HG02840 (cell line): ENCODE results near the gene MAPK8IP1.

Source experiments
- ATAC-seq: cut with Tn5 transposase; IDR thresholded peaks from one replicate; pipeline ENCODE4 v1.9.1; 2021; ENCODE audit warnings: mild to moderate bottlenecking, moderate library complexity, moderate number of reproducible peaks; ENCODE audit not compliant: unreplicated experiment, low FRiP score

Gene MAPK8IP1

DNA sequence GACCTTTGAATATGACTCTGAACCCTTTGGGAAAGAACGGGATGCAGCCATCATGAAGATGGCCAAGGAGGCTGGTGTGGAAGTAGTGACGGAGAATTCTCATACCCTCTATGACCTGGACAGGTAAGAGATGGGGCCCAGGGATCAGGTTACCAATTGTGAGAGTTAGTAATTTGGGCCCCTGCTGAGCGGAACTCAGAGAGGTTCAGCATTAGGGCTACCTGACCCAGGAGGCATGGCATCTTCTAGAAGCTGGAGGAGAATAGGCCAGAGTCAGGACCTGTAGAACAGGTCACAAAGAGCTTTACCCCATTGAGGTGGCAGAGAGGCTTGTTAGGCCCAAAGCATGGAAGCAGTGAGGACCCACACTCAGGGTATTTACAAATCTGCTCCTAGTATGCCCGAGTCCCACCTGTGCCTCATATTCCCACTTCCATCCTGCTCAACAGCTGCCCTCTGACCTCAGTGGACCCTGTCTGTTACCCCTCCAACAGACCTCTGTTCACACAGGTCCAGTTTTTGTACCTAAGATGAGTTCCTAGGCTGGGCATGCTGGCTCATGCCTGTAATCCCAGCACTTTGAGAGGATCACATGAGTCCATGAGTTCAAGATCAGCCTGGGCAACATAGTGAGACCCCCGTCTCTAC is 26.6 kb upstream of the MAPK8IP1 start:
- no peak for ATAC-seq

DNA sequence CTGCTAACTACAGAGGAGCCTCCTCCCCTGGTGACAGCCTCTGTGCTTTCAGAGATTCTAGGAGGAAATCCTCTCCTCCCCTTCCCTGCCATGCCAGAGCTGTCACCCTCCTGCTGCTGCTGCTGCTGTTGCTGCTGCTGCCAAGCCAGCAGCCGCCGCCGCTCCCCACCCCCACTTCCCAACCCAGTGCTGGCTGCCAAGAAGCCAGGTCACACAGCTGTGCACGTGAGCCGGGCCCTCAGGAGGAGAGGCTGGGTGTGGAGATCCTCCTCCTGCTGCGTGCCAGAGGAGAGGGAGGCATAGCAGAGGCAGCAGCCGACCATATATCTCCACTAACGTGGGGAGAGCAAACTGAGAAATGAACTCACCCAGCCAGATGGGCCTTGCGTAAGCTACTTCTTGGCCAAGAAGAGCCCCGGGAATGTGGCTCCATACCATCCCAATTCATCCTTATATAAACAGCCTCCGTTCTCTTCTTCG is 25.8 kb upstream of the MAPK8IP1 start:
- ATAC-seq: no peak

DNA sequence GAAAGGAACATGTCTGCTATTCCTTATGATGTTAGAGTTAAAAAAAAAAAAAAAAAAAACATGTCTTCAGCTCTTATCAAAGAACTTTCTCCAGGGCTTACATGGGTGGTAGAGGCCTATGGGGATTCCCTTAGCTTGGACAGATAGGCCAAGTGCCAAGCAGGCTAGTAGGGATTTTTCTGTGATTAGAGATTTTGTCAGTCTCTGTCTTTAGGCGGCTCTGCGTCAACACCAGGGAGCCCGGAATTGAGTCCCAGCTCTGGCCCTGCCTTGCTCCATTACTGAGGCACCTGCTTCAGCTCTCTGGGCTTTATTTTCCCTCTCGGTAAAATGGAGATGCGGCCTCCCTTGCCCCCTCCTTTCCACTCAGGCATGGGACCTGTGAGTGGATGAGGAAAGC is 25.1 kb upstream of the MAPK8IP1 start:
- ATAC-seq: no peak

DNA sequence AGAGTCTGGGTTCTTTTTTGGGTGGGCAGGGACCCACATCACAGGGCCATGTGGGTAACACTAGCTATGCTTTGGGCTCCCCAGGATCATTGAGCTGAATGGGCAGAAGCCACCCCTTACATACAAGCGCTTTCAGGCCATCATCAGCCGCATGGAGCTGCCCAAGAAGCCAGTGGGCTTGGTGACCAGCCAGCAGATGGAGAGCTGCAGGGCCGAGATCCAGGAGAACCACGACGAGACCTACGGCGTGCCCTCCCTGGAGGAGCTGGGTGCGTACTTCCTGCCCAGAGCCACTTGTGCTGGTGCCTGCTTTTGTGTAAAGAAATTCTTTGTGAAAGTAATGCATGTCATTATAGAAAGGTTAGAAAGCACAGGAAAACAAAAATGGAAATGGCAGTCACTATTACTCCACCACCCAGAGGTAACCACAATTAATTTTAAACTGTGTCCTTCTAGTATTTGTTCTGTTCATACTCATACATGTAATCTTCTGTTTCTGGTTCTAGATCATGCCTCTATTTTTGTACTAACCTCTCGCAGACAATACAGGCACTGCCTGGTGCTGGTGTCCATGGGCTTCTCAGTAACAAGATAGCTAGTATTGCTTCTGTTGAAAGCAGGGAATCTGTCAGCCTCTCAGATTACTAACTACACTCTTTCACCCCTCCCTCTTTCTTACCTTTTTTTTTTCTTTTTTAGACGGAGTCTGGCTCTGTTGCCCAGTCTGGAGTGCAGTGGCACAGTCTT is 24.5 kb upstream of the MAPK8IP1 start:
- no peak for ATAC-seq

DNA sequence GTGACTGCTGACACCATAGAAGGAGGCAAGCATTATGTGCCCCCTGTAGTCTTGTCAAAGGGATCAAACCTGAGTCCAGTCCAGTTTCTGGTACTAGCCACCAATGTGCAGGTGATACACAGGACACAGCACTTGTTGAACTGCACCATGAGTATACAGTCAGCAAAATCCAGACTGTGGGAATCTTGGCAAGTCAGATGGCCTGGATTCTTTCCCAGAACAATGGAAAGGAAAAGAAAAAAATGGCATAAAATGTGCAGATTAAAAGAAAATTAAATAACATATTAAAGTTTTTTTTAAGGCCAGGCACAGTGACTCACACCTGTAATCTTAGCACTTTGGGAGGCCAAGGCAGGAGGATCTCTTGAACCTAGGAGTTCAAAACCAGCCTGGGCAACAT is 21.4 kb upstream of the MAPK8IP1 start:
- no peak for ATAC-seq

DNA sequence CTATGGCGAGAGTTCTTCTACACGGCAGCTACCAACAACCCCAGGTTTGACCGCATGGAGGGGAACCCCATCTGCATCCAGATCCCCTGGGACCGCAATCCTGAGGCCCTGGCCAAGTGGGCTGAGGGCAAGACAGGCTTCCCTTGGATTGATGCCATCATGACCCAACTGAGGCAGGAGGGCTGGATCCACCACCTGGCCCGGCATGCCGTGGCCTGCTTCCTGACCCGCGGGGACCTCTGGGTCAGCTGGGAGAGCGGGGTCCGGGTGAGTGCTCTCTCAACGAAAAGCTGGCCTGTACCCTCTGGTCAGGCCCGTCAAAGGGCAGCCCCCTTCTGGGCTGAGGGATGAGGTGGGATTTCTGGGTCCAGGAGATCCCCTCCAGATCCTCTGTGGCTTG is 15.9 kb upstream of the MAPK8IP1 start:
- ATAC-seq: no peak

DNA sequence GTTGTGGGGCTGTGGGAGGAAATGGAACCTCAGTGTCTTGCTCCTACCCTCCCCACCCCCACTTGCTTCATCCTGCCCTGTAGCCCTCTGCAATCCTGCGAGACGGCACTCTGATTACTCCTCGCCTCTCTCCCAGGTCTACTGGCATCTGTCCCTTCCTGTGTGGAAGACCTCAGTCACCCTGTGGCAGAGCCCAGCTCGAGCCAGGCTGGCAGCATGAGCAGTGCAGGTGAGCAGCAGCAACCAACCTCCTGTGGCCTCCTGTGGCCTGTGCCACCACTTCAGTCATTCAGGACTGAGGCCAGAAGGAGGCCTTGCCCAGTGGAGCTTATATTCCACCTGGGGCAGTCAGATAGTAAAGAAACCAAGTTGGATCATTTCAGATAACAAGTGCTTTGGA is 14.7 kb upstream of the MAPK8IP1 start:
- no peak for ATAC-seq

DNA sequence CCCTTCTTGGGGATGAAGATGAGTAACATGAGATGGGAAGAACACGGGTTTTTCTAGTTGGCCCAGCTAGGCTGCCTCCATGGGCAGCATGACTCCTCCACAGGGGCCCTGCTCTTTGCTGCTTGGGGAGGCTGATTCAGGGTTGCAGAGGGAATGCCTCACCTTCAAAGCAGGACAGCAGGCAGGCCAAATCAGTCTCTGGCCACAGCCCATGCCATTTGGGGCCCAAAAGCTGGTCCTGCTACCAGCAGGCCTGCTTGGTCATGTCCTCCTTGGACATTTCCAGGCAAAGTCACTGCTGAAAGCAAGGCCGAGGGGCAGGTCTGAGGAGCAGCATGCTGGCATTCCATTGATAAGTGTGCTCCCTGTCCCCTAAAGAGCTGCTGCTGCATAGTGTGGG is 13.8 kb upstream of the MAPK8IP1 start:
- no peak for ATAC-seq

DNA sequence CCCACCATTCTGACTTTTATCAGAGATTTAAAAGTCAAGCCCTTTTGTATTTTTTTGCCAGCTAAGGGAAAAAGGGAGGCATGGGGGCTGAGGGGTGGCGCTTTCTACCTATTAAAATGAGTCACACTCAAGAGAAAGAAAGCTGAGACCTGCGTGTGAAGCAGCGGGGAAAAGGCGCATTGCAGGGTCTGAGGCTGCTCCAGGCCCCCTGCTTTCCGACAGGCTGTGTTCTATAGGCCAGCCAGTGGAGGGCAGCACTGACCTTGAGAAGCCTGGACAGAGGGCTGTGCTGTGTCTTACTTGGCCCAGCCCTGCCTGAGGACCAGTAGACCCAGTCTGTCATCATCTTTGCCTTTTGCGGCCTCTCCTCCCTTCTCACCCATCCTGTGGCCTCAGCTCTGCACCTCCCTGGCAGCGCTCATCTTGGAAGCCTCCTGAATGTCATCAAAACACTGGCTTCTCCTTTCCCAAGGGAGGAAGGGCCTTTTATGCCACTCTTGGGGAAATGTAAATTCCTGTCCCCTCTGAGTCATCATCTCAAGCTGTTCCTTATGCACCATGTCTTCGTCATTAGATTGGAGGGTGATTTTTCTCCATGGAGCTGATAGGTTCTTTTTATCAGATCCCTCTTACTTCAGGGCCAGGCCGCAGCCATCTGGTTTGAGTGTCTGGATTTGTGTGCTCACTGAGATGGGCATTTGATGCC is 12.6 kb upstream of the MAPK8IP1 start:
- no peak for ATAC-seq

DNA sequence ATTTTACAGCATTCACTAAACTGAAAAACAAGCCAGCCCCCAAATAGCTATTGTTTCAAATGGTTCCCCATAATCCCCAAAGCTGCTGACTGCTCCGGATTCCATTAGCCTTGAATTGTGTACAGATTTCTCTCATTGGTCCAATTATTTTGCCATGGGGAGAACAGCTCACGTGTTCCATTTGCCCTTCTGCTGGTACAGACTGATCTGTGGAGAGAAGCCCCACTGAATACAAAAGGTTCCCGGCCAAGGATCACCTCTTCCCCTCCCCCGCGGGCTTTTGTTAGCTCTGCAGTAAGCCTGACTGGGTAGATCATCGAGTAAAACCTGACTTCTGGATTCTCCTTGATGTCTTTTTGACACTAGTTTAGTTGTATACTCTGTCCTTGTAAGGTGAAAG is 9.1 kb upstream of the MAPK8IP1 start:
- no peak for ATAC-seq

DNA sequence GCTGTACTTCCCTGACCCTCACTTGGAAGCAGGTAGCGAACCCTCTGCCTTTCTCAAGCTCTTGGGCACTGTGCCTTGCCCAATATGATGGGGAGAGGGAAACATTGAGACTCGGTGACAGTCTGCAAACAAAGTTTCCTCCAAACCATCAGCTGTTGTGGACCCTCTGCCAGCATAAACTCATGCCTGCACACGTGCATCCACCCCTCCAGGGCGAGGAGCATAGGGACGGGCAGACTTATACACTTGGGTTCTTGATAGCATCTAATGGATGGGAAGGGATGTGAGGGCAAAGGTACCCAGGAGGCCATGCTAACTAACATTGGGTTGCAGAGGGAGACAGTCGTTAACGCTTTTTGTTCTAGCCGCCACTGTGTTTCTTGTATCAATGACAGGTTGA is 8.2 kb upstream of the MAPK8IP1 start:
- ATAC-seq: no peak

DNA sequence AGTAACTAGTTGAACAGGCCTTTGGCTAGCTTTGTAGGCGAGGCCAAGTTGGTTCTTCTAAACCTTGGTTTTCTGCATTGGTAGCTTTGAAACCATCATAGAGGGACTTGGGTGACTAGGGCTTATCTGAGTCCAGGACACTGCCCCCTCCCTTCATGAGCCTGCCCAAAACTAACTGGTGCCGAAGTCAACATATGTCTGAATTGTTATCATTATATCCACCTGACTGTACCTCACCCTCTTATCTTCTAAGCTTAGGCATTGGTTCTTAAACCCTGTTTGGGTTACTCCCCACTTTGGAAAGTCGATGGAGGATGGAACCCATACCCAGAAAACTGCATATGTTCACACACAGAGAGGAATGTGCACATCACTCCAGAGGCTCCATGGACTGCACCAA is 7.6 kb upstream of the MAPK8IP1 start:
- no peak for ATAC-seq

DNA sequence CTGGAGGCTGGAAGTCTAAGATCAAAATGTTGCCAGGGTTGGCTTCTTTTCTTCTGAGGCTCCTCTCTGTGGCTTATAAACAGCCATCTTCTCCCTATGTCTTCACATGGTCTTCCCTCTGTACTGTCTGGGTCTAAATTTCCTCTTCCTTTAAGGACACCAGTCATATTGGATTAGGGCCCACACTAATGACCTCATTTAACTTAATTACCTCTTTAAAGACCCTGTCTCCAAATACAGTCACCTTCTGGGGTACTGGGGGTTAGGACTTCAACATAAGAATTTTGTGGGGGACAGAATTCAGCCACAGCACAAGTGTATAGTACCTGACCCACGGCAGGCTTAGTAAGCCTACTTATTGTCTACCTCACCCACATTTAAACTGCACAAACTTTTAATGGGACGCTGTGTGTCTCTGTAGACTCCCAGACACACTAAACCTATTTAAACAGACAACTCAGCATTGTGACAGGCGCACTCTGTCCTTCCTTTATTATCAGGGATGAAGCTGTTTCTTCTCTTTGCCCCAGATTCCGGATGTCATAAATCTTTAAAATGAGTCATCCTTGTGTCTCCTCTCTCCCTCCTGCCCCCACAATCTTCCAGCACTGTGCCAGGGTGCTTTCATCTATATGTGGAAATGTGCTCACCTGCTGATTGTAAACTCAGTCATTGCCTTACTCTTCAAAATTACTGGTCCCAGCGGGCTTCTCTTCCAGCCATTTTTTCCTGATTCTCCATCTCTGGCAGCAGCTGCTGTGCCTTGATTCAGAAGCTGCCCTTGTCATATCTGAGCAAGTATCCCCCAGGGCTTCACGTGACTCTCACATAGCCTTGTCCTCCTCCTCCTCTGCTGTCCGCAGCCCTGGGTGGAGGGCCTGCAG is 5.4 kb upstream of the MAPK8IP1 start:
- no peak for ATAC-seq

DNA sequence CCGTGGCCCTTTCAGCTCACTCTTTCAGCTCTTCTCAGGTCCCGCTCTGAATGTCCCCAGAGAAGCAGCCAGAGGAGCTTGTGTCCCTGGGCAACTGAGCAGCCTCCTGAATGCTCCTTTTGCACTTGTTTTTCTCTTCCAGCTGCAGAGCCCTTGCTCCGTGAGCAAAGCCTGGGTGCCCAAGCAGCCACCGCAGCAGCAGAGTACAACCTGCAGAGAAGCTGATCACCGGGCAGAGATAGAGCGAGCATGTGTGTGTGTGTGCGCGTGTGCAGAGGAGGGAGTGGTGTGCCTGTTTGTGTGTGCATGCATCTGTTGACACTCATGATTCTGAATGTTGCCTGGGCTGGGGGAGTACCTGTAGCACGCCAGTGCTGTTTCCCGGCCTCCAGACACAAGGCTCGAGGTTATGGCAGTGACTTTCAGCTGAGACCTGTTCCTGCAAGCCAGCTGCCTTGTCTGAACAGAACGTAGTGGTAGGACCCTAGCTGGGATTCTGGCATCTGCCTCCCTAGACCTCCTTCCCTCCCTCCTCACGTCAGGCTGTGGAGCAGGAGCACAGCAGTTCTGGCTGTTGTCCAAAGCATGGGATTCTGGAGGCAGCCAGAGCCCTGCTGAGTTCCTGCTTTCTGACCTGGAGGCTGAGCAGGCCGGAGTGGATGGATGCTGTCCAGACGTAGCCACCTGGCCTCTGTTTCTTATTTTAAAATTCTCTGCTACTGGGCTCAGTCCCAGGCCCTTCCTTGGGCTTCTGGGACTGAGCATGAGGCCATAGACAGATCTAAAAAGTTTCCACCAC is 4.5 kb upstream of the MAPK8IP1 start:
- ATAC-seq: no peak

DNA sequence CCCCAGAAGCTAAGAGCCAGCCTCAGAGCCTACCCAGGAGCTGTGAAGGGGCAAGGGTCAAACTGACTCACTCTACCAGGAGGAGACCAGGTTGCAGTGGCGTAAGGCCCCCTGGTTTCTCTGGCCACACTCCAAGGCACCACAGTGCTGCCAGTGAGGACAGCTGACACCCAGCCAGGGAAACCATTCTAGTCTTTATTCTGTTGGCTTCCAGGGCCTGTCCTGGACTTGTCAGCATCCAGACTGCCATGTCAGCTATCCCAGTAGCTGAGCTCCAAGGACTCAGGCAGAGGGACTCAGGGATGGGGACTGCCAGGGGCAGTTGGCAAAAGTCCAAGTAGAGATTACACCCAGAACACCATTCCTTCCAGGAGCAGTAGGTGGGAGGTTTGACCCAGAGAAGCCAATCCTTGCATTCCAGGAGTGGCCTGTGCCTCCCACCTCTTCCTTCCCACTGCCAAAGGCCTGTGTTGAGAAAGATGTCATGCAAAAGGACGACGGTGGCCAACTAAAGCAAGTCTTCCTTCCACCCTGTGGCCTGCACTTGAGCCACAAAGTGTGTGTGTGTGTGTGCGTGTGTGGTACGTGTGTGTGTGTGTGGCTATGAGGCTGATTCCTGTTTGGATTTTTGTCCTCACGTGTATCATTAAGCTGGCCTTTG is 3.6 kb upstream of the MAPK8IP1 start:
- no peak for ATAC-seq

DNA sequence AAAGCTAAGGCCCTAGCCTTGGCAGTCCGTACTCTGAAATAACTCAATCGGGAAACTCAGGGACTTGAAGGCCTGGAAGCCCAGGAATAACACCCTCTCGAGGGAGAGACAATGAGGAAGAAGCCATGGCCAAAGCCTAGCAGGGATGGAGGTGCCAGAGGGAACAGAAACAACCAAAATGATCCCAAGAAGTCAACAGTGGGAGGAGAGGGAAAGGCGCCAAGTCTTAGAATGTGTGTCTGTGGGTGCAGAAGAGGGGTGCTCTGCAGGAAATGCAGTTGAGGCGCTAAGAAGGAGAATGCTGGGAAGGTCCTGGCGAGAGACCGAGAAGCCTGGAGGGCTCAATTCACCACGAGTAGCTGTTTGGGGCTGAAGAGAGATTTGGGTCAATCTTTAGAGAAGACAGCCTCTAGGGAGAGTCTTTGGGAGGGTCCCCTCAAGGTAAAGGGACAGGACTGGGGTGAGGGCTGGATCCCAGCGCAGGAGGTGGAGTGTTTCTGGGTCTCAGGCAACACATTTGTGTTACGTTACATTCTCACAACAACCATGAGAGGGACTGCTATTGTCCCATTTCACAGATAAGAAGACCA is 760 bp upstream of the MAPK8IP1 start:
- no peak for ATAC-seq

DNA sequence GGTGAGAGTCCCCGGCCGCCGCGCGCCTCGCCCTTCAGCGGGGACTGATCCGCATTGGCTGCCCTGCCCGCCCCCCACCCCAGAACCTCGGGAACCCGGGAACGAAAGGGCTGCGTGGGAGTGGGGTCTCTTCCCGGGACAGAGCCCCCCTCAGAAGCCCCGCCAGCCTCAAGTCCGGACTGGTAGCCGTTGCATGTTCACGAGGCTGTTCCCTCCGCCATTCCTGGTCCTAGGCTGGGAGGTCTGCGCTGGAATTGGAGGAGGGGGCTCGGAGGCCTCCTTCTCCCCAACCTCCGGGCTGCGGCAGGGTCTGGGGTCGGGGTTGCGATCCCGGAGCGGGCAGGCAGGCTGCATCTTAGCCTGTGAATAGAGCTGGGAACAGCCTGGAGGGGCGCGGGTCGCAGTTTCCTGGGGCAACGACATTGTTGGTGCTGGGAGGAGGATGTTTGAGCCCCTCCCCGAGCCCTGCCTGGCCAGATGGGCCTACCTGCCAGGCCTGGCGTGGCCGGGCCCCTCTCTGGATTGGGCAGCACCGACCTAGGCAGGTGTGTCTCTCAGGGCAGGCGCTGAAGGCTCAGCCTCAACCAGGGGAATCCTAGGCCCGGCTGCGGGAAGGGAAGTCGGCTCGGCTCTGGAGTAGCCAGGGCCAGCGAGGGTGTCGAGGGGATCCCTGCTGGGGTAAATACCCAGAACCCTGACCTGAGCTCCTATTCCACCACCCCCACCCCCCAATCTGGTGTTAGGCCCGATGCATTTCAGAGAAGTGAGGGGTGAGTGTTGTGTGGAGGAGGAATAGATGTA is 670 bp downstream of the MAPK8IP1 start:
- no peak for ATAC-seq

DNA sequence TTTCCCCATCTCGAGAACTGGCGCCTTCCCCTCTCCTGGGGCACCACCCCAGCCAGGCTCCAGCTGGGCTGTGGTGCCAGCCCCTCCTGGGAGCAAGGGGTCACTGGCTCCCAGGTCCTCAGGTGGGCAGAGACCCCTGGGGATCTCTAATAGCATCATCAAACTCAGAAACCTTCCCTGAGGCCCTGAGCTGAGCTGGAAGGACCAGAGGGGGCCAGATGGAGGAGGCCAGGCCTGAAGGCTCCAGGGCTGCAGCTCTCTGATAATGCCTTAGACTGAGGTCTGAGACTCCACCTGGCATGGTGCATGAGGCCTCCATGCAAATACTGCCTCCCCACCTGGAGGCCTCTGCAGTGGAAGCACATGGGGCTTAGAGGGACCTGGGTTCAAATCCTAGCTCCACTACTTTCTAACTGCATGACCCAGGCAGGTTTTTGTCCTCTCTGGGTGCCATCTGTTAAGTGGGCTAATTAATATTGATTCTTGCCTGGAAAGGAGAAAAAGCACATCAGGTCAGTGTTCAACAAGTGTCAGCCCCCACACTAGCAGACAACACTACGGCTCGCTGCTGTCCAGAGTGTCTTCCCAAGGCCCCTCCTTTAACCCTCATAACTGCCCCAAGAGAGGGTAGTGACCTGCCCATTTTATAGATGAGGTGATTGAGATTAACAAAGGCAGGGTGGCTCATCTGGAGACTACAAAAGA is 1.5 kb downstream of the MAPK8IP1 start:
- no peak for ATAC-seq
